ENCODE data around the gene METTL21C. TPM values are rescaled to one million over a fixed set of nuclear protein-coding genes. Genes with fewer than 3 reads are reported as not detected.

METTL21C gene
- not detected for total RNA-seq (2021; fragmentation: NEBNext Ultra II Directional; extraction: Animal tissue kit (Norgen Biotek cat#: 25700))
- long read RNA-seq, result 0 reads

- no peak for TF ChIP-seq CTCF (IDR thresholded peaks at IDR 0.05)
- peaks cover 8% of the 10 kb centered on the region for H3K36me3 Mint-ChIP-seq (ENCODE audit: low read depth)
- peaks cover 26% of the 10 kb centered on the region for H3K4me1 Mint-ChIP-seq (ENCODE audit: low read depth)
- DNase-seq, result no peak
- no peak within 1 kb of the TSS for H3K27ac Mint-ChIP-seq
- H3K27me3 Mint-ChIP-seq (ENCODE audit: insufficient read depth), result peaks cover 34% of the 10 kb centered on the region
- no peak within 1 kb of the TSS for H3K4me3 Mint-ChIP-seq
- peaks cover 11% of the 10 kb centered on the region for H3K9me3 Mint-ChIP-seq
These were observed at the start of gene METTL21C for GRCh38 chr13:102694937-102695336. Gene METTL21C, minus strand, starts transcription at chr13:102695044. Its CDS starts 546 bp downstream, at chr13:102694498.

GRCh38 chr13:102742506-102742905 is 47.7 kb upstream of the METTL21C start:
- no peak for TF ChIP-seq CTCF (IDR thresholded peaks at IDR 0.05)

GRCh38 chr13:102742101-102742500 is 47.3 kb upstream of the METTL21C start:
- Mint-ChIP-seq H3K4me3 (no peak overlapping the region), H3K27ac (no peak overlapping the region), H3K9me3 (no peaks in the 10 kb centered on the region), H3K36me3 (ENCODE audit: low read depth) (no peaks in the 10 kb centered on the region), H3K27me3 (ENCODE audit: insufficient read depth) (peaks cover 3% of the 10 kb centered on the region; the same call in 1 of the 2 replicates), H3K4me1 (ENCODE audit: low read depth) (no peaks in the 10 kb centered on the region)
- no peak for DNase-seq
- no peak for TF ChIP-seq CTCF (IDR thresholded peaks at IDR 0.05)

More at GRCh38 chr13:102742506-102742905, 47.7 kb upstream of the METTL21C start:
- Mint-ChIP-seq H3K36me3 (ENCODE audit: low read depth) (no peaks in the 10 kb centered on the region), H3K4me3 (no peak overlapping the region), H3K4me1 (ENCODE audit: low read depth) (no peaks in the 10 kb centered on the region), H3K27me3 (ENCODE audit: insufficient read depth) (peaks cover 3% of the 10 kb centered on the region; the same call in 1 of the 2 replicates), H3K27ac (no peak overlapping the region), H3K9me3 (no peaks in the 10 kb centered on the region)
- DNase-seq, result no peak

- Mint-ChIP-seq H3K27ac (no peak overlapping the region), H3K9me3 (no peaks in the 10 kb centered on the region), H3K4me3 (no peak overlapping the region), H3K4me1 (ENCODE audit: low read depth) (peaks cover 7% of the 10 kb centered on the region; the same call in 1 of the 2 replicates), H3K36me3 (ENCODE audit: low read depth) (no peaks in the 10 kb centered on the region), H3K27me3 (ENCODE audit: insufficient read depth) (peaks cover 17% of the 10 kb centered on the region)
- peak; percentile 18 for DNase-seq
- no peak for TF ChIP-seq CTCF (IDR thresholded peaks at IDR 0.05)
These were observed 34.9 kb upstream of the METTL21C start for GRCh38 chr13:102729560-102730270.

- TF ChIP-seq CTCF (IDR thresholded peaks at IDR 0.05), result peak; percentile 26; the same call in 1 of the 2 replicates
- Mint-ChIP-seq H3K27ac (no peak overlapping the region), H3K36me3 (ENCODE audit: low read depth) (no peaks in the 10 kb centered on the region), H3K9me3 (no peaks in the 10 kb centered on the region), H3K4me3 (no peak overlapping the region), H3K4me1 (ENCODE audit: low read depth) (peaks cover 11% of the 10 kb centered on the region; the same call in 1 of the 2 replicates), H3K27me3 (ENCODE audit: insufficient read depth) (peaks cover 13% of the 10 kb centered on the region)
- DNase-seq, result no peak
These were observed 31.6 kb upstream of the METTL21C start for GRCh38 chr13:102726430-102726829.
